Spleen (tissue), 11 donors: ENCODE results near the gene SHC3. TPM values are rescaled to one million over a fixed set of nuclear protein-coding genes. Genes with fewer than 3 reads are reported as not detected.

Experiments used
- DNase-seq: peaks from one replicate; pipeline ENCODE4 v3.0.0-alpha.2; 2020
- H3K27ac ChIP-seq, 8 donors: fragments of 200-600 bp; sonication (generic) in 7 of 8; 1 replicate in 4 of 8; 2 replicates in 4 of 8; pipeline versions ENCODE4 v1.5.0 to v1.8.0; 2016 to 2021; ENCODE audit warnings: inconsistent platforms in 4 of 8, mild to moderate bottlenecking in 4 of 8, moderate library complexity in 1 of 8
- H3K27me3 ChIP-seq, 7 donors: fragments of 200-600 bp; sonication (generic) in 6 of 7; replicated peaks in 1 of 7; 1 replicate in 4 of 7; 2 replicates in 3 of 7; pipeline versions ENCODE4 v1.5.0 to v1.8.0; 2016 to 2021; ENCODE audit warnings: inconsistent platforms in 3 of 7, mild to moderate bottlenecking in 1 of 7
- H3K36me3 ChIP-seq, 6 donors: fragments of 200-600 bp; sonication (generic) in 5 of 6; 1 replicate in 4 of 6; 2 replicates in 2 of 6; pipeline versions ENCODE4 v1.5.0 to v1.8.0; 2016 to 2021; ENCODE audit warnings: inconsistent platforms in 2 of 6
- H3K4me1 ChIP-seq, 6 donors: fragments of 200-600 bp; sonication (generic) in 5 of 6; 1 replicate in 3 of 6; 2 replicates in 3 of 6; pipeline versions ENCODE4 v1.5.0 to v1.8.0; 2016 to 2021; ENCODE audit warnings: inconsistent platforms in 3 of 6
- H3K4me3 ChIP-seq, 8 donors: fragments of 200-600 bp; sonication (generic) in 7 of 8; 1 replicate in 4 of 8; 2 replicates in 4 of 8; pipeline versions ENCODE4 v1.5.0 to v1.8.0; 2016 to 2021; ENCODE audit warnings: inconsistent platforms in 4 of 8, mild to moderate bottlenecking in 4 of 8, moderate library complexity in 2 of 8
- H3K9me3 ChIP-seq, 8 donors: fragments of 200-600 bp; sonication (generic) in 7 of 8; 1 replicate in 4 of 8; 2 replicates in 4 of 8; pipeline versions ENCODE4 v1.5.0 to v1.8.0; 2016 to 2021; ENCODE audit warnings: inconsistent platforms in 4 of 8
- CTCF ChIP-seq, 11 experiments: fragments of 200-600 bp in 7 of 11; fragments of 450-650 bp in 4 of 11; sonication (generic) in 4 of 11; IDR thresholded peaks in 8 of 11; conservative IDR thresholded peaks in 3 of 11; 1 replicate in 7 of 11; 2 replicates in 4 of 11; pipeline versions ENCODE4 v1.4.0 to v1.8.0; 2016 to 2021; ENCODE audit warnings: antibody characterized with exemption in 11 of 11, inconsistent platforms in 4 of 11, mild to moderate bottlenecking in 1 of 11
- POLR2A ChIP-seq, 3 donors: fragments of 450-650 bp; IDR thresholded peaks; one replicate each; pipeline ENCODE4 v1.5.1; 2017; ENCODE audit warnings: antibody characterized with exemption in 3 of 3, mild to moderate bottlenecking in 1 of 3
- POLR2AphosphoS5 ChIP-seq, 3 donors: sonication (generic); formaldehyde crosslinking; IDR thresholded peaks; one replicate each; pipeline ENCODE4 v1.5.1; 2017; ENCODE audit warnings: antibody characterized with exemption in 3 of 3
- WGBS, 5 donors: extraction: QIAGEN DNeasy Blood & Tissue Kit in 3 of 5; methylation state at CpG; one replicate each; pipeline versions ENCODE4 v1.1.5 to v1.1.7; 2013 to 2018; 5-methylcytosine and 5-hydroxymethylcytosine counted together
- intact Hi-C: fragments of 100-400 bp; cut with DNase I; formaldehyde crosslinking; loops from one replicate; pipeline ENCODE4 v1.15.0; 2023; ENCODE audit warnings: low total_unique reads
- polyA plus RNA-seq, 3 donors: library from polyadenylated mRNA; stranded (reverse); fragments of 200-250 nt; gene quantifications; one replicate each; pipeline ENCODE4 v1.2.1, GENCODE V29; 2013
- total RNA-seq, 7 donors: library from RNA; depleted of rRNA in 3 of 7; stranded (reverse); fragments of >200 nt in 3 of 7; fragmentation: NEBNext Ultra II Directional in 4 of 7; extraction: Animal tissue kit (Norgen Biotek cat#: 25700) in 4 of 7; gene quantifications; one replicate each; pipeline versions ENCODE4 v1.1.0 to v1.2.1, GENCODE V29; 2016 to 2021
- donor health status: healthy with polysubstance abuse.
- donor health status: DM: no; HTN: no; CAD: no; lungs with moderate emphysema.
- donor health status: DM: no; HTN: no; CAD: no.
- donor health status: Bipolar disorder and iron deficiency.
- donor health status: healthy.
- donor health status: DM: no; HTN: no; CAD: no.
- donor health status: DM: yes; HTN: yes; CAD: no.

Gene SHC3
- total and polyA plus RNA-seq, 10 donors = 0.03 to 0.70 (median 0.07) TPM; not detected in 1

- 66 to 76% (median 72%) methylated on average over 14 of the region's 14 CpGs for WGBS, 5 donors
- no peak for TF ChIP-seq POLR2A (IDR thresholded peaks at IDR 0.05)
- no peak for TF ChIP-seq CTCF (IDR thresholded peaks at IDR 0.05 in 8 of 11, conservative IDR thresholded peaks at IDR 0.05 in 3 of 11)
- no peak for TF ChIP-seq POLR2AphosphoS5 (IDR thresholded peaks at IDR 0.05)
- no peak for DNase-seq
Measured at GRCh38 chr9:89153232-89154017, 25.2 kb downstream of the SHC3 start.

GRCh38 chr9:89149726-89150125 is 28.9 kb downstream of the SHC3 start:
- H3K27me3 ChIP-seq = peaks cover 0 to 5% (median 0%) of the 10 kb centered on the region in 7 donors
- no peak overlapping the region for H3K4me3 ChIP-seq
- WGBS, 5 donors = 78 to 93% (median 85%) methylated on average over 3 of the region's 3 CpGs
- no peak for DNase-seq
- H3K27ac ChIP-seq = no peak overlapping the region
- peaks cover 0 to 4% (median 0%) of the 10 kb centered on the region in 6 donors for H3K4me1 ChIP-seq
- TF ChIP-seq CTCF (IDR thresholded peaks at IDR 0.05 in 8 of 11, conservative IDR thresholded peaks at IDR 0.05 in 3 of 11) (no peak), POLR2A (IDR thresholded peaks at IDR 0.05) (no peak), POLR2AphosphoS5 (IDR thresholded peaks at IDR 0.05) (no peak)
- intact Hi-C loops = no loop called here
- no peaks in the 10 kb centered on the region for H3K36me3 ChIP-seq
- H3K9me3 ChIP-seq = peaks cover 0 to 3% (median 0%) of the 10 kb centered on the region in 8 donors

More at GRCh38 chr9:89153232-89154017, 25.2 kb downstream of the SHC3 start:
- intact Hi-C loops = no loop called here
- H3K36me3 ChIP-seq = no peaks in the 10 kb centered on the region
- H3K27me3 ChIP-seq = peaks cover 0 to 10% (median 0%) of the 10 kb centered on the region in 7 donors
- H3K4me3 ChIP-seq = no peak overlapping the region
- H3K27ac ChIP-seq = no peak overlapping the region
- H3K9me3 ChIP-seq = peaks cover 0 to 3% (median 0%) of the 10 kb centered on the region in 8 donors
- H3K4me1 ChIP-seq = peaks cover 0 to 6% (median 0%) of the 10 kb centered on the region in 6 donors

GRCh38 chr9:89145097-89145496 is 33.5 kb downstream of the SHC3 start:
- H3K27me3 ChIP-seq = no peaks in the 10 kb centered on the region
- DNase-seq = no peak
- no peak overlapping the region for H3K27ac ChIP-seq
- TF ChIP-seq POLR2AphosphoS5 (IDR thresholded peaks at IDR 0.05) (no peak), CTCF (IDR thresholded peaks at IDR 0.05 in 8 of 11, conservative IDR thresholded peaks at IDR 0.05 in 3 of 11) (no peak), POLR2A (IDR thresholded peaks at IDR 0.05) (no peak)
- H3K4me1 ChIP-seq = no peaks in the 10 kb centered on the region
- H3K4me3 ChIP-seq = no peak overlapping the region
- intact Hi-C loops = no loop called here
- 81 to 94% (median 86%) methylated on average over 3 of the region's 3 CpGs for WGBS, 5 donors
- H3K9me3 ChIP-seq = no peaks in the 10 kb centered on the region
- no peaks in the 10 kb centered on the region for H3K36me3 ChIP-seq

- DNase-seq = no peak
- intact Hi-C loops = no loop called here
- no peak overlapping the region for H3K27ac ChIP-seq
- H3K4me1 ChIP-seq = no peaks in the 10 kb centered on the region
- H3K9me3 ChIP-seq = no peaks in the 10 kb centered on the region
- no peak overlapping the region for H3K4me3 ChIP-seq
- no peaks in the 10 kb centered on the region for H3K27me3 ChIP-seq
- WGBS, 5 donors = 62 to 82% (median 76%) methylated on average over 2 of the region's 2 CpGs
- no peaks in the 10 kb centered on the region for H3K36me3 ChIP-seq
- TF ChIP-seq POLR2AphosphoS5 (IDR thresholded peaks at IDR 0.05) = no peak
- TF ChIP-seq POLR2A (IDR thresholded peaks at IDR 0.05) = no peak
- no peak for TF ChIP-seq CTCF (IDR thresholded peaks at IDR 0.05 in 8 of 11, conservative IDR thresholded peaks at IDR 0.05 in 3 of 11)
Measured at GRCh38 chr9:89144238-89144637, 34.4 kb downstream of the SHC3 start.
